PFSK-1 (cell line): ENCODE data around the gene KBTBD3.

ENCODE experiments used
- FOXP2 ChIP-seq: optimal IDR thresholded peaks from 2 replicates; pipeline ENCODE3; 2011; ENCODE audit warnings: borderline replicate concordance, control low read depth, inconsistent platforms; ENCODE audit not compliant: insufficient read depth; ENCODE audit errors: extremely low read length, extremely low read depth
- POLR2AphosphoS5 ChIP-seq: IDR thresholded peaks from 2 replicates; pipeline ENCODE4 v1.6.1; 2012; ENCODE audit warnings: low read depth, mild to moderate bottlenecking, control low read depth, low read length, moderate library complexity
- SIN3A ChIP-seq: IDR thresholded peaks from 2 replicates; pipeline ENCODE4 v1.6.1; 2012; ENCODE audit warnings: mild to moderate bottlenecking, low read length, moderate library complexity, borderline replicate concordance; ENCODE audit not compliant: insufficient read depth
- TAF1 ChIP-seq: IDR thresholded peaks from 2 replicates; pipeline ENCODE4 v1.6.1; 2012; ENCODE audit warnings: low read length, control low read depth, borderline replicate concordance; ENCODE audit not compliant: insufficient read depth
- TF ChIP-seq, protein P1 (sequence below), 2 experiments: IDR thresholded peaks; 2 replicates each; pipeline versions ENCODE4 v1.6.1 to v1.8.0; 2011 to 2012; ENCODE audit warnings: low read depth in 2 of 2, low read length in 2 of 2, control low read depth in 1 of 2, inconsistent platforms in 1 of 2, mild to moderate bottlenecking in 1 of 2, moderate library complexity in 1 of 2; ENCODE audit not compliant: insufficient read depth in 1 of 2

KBTBD3 gene

GRCh38 chr11:106030609-106031008 lies 46.5 kb downstream of the KBTBD3 start:
- TF ChIP-seq POLR2AphosphoS5 (no peak), FOXP2 (no peak), SIN3A (no peak), TAF1 (no peak)
- TF ChIP-seq, protein P1, sequence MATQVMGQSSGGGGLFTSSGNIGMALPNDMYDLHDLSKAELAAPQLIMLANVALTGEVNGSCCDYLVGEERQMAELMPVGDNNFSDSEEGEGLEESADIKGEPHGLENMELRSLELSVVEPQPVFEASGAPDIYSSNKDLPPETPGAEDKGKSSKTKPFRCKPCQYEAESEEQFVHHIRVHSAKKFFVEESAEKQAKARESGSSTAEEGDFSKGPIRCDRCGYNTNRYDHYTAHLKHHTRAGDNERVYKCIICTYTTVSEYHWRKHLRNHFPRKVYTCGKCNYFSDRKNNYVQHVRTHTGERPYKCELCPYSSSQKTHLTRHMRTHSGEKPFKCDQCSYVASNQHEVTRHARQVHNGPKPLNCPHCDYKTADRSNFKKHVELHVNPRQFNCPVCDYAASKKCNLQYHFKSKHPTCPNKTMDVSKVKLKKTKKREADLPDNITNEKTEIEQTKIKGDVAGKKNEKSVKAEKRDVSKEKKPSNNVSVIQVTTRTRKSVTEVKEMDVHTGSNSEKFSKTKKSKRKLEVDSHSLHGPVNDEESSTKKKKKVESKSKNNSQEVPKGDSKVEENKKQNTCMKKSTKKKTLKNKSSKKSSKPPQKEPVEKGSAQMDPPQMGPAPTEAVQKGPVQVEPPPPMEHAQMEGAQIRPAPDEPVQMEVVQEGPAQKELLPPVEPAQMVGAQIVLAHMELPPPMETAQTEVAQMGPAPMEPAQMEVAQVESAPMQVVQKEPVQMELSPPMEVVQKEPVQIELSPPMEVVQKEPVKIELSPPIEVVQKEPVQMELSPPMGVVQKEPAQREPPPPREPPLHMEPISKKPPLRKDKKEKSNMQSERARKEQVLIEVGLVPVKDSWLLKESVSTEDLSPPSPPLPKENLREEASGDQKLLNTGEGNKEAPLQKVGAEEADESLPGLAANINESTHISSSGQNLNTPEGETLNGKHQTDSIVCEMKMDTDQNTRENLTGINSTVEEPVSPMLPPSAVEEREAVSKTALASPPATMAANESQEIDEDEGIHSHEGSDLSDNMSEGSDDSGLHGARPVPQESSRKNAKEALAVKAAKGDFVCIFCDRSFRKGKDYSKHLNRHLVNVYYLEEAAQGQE (IDR thresholded peaks at IDR 0.05; ENCODE audit: insufficient read depth in 1 of 2, low read depth in 2 of 2, low read length in 2 of 2) = no peak

- no peak for TF ChIP-seq SIN3A
- TF ChIP-seq TAF1 = no peak
- TF ChIP-seq FOXP2 = no peak
- TF ChIP-seq, protein P1 (IDR thresholded peaks at IDR 0.05; ENCODE audit: insufficient read depth in 1 of 2, low read depth in 2 of 2, low read length in 2 of 2) = no peak
- no peak for TF ChIP-seq POLR2AphosphoS5
Observed at GRCh38 chr11:106022795-106023275, 54.3 kb downstream of the KBTBD3 start.

DNA sequence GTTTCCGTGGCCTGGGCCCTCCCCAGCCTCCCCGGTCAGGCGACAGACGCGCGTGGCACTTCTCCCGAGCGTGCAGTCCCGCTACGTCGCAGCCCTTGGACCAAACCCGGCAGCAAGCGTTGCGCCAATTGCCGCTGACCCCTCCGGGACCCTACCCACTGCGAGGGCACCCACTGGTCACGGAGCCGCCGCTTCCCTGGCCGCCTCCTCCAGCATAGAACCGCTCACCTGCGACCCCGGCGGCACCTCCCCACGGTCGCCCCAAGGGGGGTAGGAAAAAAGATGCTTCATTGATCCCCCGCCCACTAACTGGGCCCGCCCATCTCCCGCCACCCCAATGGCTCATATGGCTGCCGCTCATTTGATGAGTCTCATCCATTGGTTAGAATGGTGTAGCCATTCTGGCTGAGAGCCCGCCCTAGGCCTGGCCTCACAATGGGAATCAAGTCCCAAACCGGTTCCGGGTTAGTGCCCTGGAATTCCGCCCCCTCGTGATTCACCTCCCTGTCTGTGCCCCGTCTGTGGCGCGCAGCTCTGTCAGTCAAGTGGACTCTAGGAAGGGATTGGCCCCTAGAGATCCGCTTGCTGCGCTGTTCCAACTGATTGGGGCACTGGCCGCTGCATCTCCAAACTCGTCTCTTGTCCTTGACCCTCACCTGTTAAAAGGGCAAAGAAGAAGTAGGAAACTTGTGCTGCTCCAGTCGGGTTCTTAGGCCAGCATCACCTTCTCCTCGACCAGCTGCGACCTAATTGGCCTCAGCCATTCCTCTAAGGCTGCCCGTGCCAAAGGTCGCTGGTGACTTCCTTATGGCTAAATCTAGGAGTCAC lies 55.0 kb downstream of the KBTBD3 start, which contains the start of gene MSANTD4:
TSS of gene MSANTD4 (minus strand) at position 274 of the 828 bp plus-strand sequence. CDS start 11,323 bp downstream, outside the sequence.
- TF ChIP-seq POLR2AphosphoS5 (peak; percentile 56; the same call in 1 of the 2 replicates), FOXP2 (no peak), TAF1 (peak; percentile 38; the same call in 1 of the 2 replicates), SIN3A (no peak; the same call in 1 of the 2 replicates)

DNA sequence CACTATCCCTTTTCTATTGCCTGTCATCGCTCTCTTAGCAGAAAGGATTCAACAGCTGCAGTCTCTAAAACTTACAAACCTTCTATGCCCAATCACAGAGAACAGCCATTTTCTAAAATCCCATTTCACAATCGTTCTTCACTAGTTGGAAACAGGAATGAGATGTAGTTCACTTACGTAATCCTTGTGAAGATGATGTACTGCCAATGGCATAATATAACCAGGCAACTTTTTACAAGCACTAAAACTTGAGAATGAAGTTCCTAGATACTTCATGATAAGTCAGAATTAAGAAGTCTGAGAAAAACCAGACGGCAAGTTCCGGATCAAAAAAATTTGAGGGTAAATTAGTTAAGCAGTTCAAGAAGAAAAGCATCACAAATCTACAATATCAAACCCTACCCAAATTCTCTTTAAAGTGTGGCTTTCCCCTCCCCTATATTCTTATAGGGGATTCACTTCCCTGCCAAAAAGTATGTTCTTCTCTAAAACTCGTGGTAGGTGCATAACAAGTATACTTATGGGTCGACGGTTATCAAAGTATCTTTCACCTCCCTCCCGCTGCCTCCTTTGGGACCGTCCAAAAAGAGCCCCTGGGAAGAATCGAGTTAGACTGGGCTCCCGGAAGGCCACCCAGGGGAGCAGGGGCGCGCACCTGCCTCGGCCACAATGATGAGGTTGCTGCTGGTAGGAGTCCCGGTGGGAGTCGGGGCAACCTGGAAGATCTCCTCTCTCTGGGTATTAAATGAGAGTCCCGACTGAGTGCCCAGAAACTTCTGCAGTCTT lies 55.8 kb downstream of the KBTBD3 start:
- peak; percentile 7 for TF ChIP-seq FOXP2
- TF ChIP-seq POLR2AphosphoS5 = no peak

DNA sequence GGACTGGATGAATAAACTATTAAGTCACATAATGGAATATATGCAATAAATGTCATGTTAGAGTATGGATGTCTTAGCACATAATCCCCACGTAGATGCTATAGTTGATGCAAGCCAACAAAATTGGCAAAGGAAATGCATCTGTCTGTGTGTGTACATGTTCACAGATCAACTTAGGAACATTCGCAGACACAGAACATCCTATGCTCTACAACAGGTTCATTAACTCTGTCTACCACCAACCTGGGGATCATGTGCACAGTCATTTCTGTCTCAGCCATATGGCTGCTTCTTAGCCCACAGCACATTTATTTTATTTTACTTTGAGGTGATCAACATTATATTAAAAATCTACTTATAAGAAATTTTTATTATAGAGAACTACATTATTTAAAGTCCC lies 60.1 kb downstream of the KBTBD3 start:
- TF ChIP-seq POLR2AphosphoS5 (no peak), SIN3A (no peak), TAF1 (no peak), FOXP2 (no peak)
- TF ChIP-seq, protein P1 (IDR thresholded peaks at IDR 0.05; ENCODE audit: insufficient read depth in 1 of 2, low read depth in 2 of 2, low read length in 2 of 2) = no peak
